Mesenchymal stem cell (in vitro differentiated cells and primary cell): Measurements from ENCODE around the gene MT2A.

Experiments used
- DNase-seq: peaks from one replicate; pipeline ENCODE4 v3.0.0-alpha.2; 2013
- H2AFZ ChIP-seq: one replicate; pipeline ENCODE4 v1.6.1; 2013; ENCODE audit warnings: low read depth, mild to moderate bottlenecking, control low read depth, inconsistent platforms, low read length, moderate library complexity
- H2AK5ac ChIP-seq: 2 replicates; pipeline ENCODE4 v1.6.1; 2013; ENCODE audit warnings: low read length, moderate library complexity, mild to moderate bottlenecking, inconsistent platforms; ENCODE audit not compliant: severe bottlenecking
- H2BK120ac ChIP-seq: one replicate; pipeline ENCODE4 v1.6.1; 2013; ENCODE audit warnings: low read depth, mild to moderate bottlenecking, inconsistent platforms, low read length, moderate library complexity
- H2BK12ac ChIP-seq, 2 experiments: one replicate each; pipeline ENCODE4 v1.6.1; 2013; ENCODE audit warnings: inconsistent platforms in 2 of 2, low read length in 2 of 2, mild to moderate bottlenecking in 2 of 2, moderate library complexity in 2 of 2, control low read depth in 1 of 2
- H2BK15ac ChIP-seq: one replicate; pipeline ENCODE4 v1.6.1; 2013; ENCODE audit warnings: mild to moderate bottlenecking, low read depth, inconsistent platforms; ENCODE audit not compliant: poor library complexity, severe bottlenecking
- H2BK5ac ChIP-seq: 2 replicates; pipeline ENCODE4 v1.6.1; 2013; ENCODE audit warnings: low read depth, mild to moderate bottlenecking, low read length, control low read depth, inconsistent platforms; ENCODE audit not compliant: poor library complexity, severe bottlenecking
- H3K14ac ChIP-seq, 2 experiments: one replicate each; pipeline ENCODE4 v1.6.1; 2013; ENCODE audit warnings: inconsistent platforms in 2 of 2, low read length in 2 of 2, control low read depth in 1 of 2, mild to moderate bottlenecking in 1 of 2, moderate library complexity in 1 of 2
- H3K18ac ChIP-seq, 2 experiments: one replicate each; pipeline ENCODE4 v1.6.1; 2013; ENCODE audit warnings: inconsistent platforms in 2 of 2, low read length in 2 of 2, control low read depth in 1 of 2, low read depth in 1 of 2, mild to moderate bottlenecking in 1 of 2
- H3K23ac ChIP-seq, 2 experiments: one replicate each; pipeline ENCODE4 v1.6.1; 2013; ENCODE audit warnings: inconsistent platforms in 2 of 2, low read length in 2 of 2, mild to moderate bottlenecking in 2 of 2, moderate library complexity in 2 of 2, control low read depth in 1 of 2
- H3K27ac ChIP-seq: 2 replicates; pipeline ENCODE4 v1.5.1; 2013; ENCODE audit warnings: mild to moderate bottlenecking, moderate library complexity, low read length, control low read depth, inconsistent platforms; ENCODE audit not compliant: poor library complexity, severe bottlenecking
- H3K27me3 ChIP-seq, 2 experiments: 2 replicates each; pipeline versions ENCODE4 v1.6.1 to v1.7.0; 2013; ENCODE audit warnings: low read length in 2 of 2, mild to moderate bottlenecking in 2 of 2, moderate library complexity in 2 of 2, control low read depth in 1 of 2, inconsistent platforms in 1 of 2; ENCODE audit not compliant: control insufficient read depth in 1 of 2, insufficient read depth in 1 of 2
- H3K36me3 ChIP-seq, 2 experiments: 2 replicates each; pipeline versions ENCODE4 v1.6.1 to v1.7.0; 2013; ENCODE audit warnings: low read length in 2 of 2, control low read depth in 1 of 2, inconsistent platforms in 1 of 2, low read depth in 1 of 2, mild to moderate bottlenecking in 1 of 2; ENCODE audit not compliant: insufficient read depth in 2 of 2, control insufficient read depth in 1 of 2
- H3K4ac ChIP-seq, 2 experiments: one replicate each; pipeline ENCODE4 v1.6.1; 2013; ENCODE audit warnings: inconsistent platforms in 2 of 2, low read length in 2 of 2, mild to moderate bottlenecking in 2 of 2, moderate library complexity in 2 of 2, control low read depth in 1 of 2, low read depth in 1 of 2
- H3K4me1 ChIP-seq: 2 replicates; pipeline ENCODE4 v1.6.1; 2013; ENCODE audit warnings: low read depth, low read length, control low read depth; ENCODE audit not compliant: control insufficient read depth, insufficient read depth
- H3K4me2 ChIP-seq: 2 replicates; pipeline ENCODE4 v1.6.1; 2013; ENCODE audit warnings: low read length, mild to moderate bottlenecking, inconsistent platforms; ENCODE audit not compliant: poor library complexity, severe bottlenecking
- H3K4me3 ChIP-seq, 2 experiments: 2 replicates each; pipeline versions ENCODE4 v1.5.1 to v1.7.0; 2013; ENCODE audit warnings: low read length in 2 of 2, mild to moderate bottlenecking in 2 of 2, control low read depth in 1 of 2, low read depth in 1 of 2; ENCODE audit not compliant: insufficient read depth in 1 of 2
- H3K79me1 ChIP-seq: replicated peaks from 2 replicates; pipeline ENCODE4 v1.6.1; 2013; ENCODE audit warnings: mild to moderate bottlenecking, control low read depth, low read length, inconsistent platforms; ENCODE audit not compliant: poor library complexity, severe bottlenecking
- H3K9ac ChIP-seq: 2 replicates; pipeline ENCODE4 v1.7.0; 2013; ENCODE audit warnings: mild to moderate bottlenecking, low read length, moderate library complexity
- H3K9me3 ChIP-seq: 2 replicates; pipeline ENCODE4 v1.7.0; 2013; ENCODE audit warnings: mild to moderate bottlenecking, low read length; ENCODE audit not compliant: control insufficient read depth
- H4K8ac ChIP-seq: one replicate; pipeline ENCODE4 v1.6.1; 2013; ENCODE audit warnings: inconsistent platforms, mild to moderate bottlenecking, low read length, moderate library complexity
- H4K91ac ChIP-seq: one replicate; pipeline ENCODE4 v1.6.1; 2013; ENCODE audit warnings: mild to moderate bottlenecking, low read length, inconsistent platforms
- WGBS: methylation state at CpG from one replicate; pipeline ENCODE4 v1.1.7; 2013; ENCODE audit warnings: mixed read lengths; 5-methylcytosine and 5-hydroxymethylcytosine counted together

Gene MT2A

GRCh38 chr16:56608876-56609462 lies 585 bp downstream of the MT2A start:
- peak; percentile 38 for DNase-seq
- peak overlapping the region in 1 of 2 experiments; percentile 45 for H2BK12ac ChIP-seq
- H3K23ac ChIP-seq: no peak overlapping the region
- H3K4me1 ChIP-seq: peaks cover 34% of the 10 kb centered on the region
- H2AK5ac ChIP-seq: no peak overlapping the region
- WGBS: 6% methylated on average over 21 of the region's 21 CpGs
- no peak overlapping the region for H2BK5ac ChIP-seq
- H3K9ac ChIP-seq: peak overlapping the region; percentile 91
- peak overlapping the region; percentile 79 for H3K4me2 ChIP-seq
- peak overlapping the region; percentile 24 to 46 for H3K4ac ChIP-seq
- peak overlapping the region; percentile 59 to 92 for H3K4me3 ChIP-seq
- peak overlapping the region; percentile 52 for H4K8ac ChIP-seq
- peaks cover 4% of the 10 kb centered on the region for H3K79me1 ChIP-seq
- no peaks in the 10 kb centered on the region for H3K36me3 ChIP-seq
- no peaks in the 10 kb centered on the region for H3K9me3 ChIP-seq
- peak overlapping the region in 1 of 2 experiments; percentile 68 for H3K14ac ChIP-seq
- H2BK120ac ChIP-seq: no peak overlapping the region
- no peak overlapping the region for H2AFZ ChIP-seq
- peak overlapping the region; percentile 81 for H4K91ac ChIP-seq
- peak overlapping the region; percentile 54 to 85 for H3K18ac ChIP-seq
- peak overlapping the region; percentile 94 for H3K27ac ChIP-seq
- peak overlapping the region; percentile 77 for H2BK15ac ChIP-seq
- H3K27me3 ChIP-seq: no peaks in the 10 kb centered on the region

DNA sequence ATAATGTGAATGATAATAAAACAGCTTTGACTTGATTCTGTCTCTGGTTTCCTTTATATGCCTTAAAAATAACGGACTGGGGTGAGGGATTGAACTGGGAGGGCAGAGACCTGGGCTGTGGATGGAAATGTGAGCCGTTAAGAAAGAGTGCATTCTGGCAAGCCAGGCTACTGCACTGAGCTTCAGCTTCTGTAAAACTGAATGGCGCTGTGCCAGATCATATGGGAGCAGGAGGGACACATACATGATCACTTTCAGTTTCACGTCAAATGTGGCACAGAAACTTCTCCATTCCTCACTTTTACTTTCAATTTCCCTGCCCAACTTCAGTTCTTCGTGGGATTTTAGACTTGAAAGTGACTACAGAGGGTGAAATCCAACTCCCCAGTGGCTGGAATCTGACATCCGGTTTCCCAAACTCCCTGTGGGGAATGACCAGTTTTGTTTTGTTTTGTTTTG lies 1.1 kb downstream of the MT2A start:
- H3K27ac ChIP-seq: peak overlapping the region; percentile 94
- H3K4me2 ChIP-seq: peak overlapping the region; percentile 79
- no peak overlapping the region for H2AFZ ChIP-seq
- H2BK120ac ChIP-seq: no peak overlapping the region
- peak overlapping the region in 1 of 2 experiments; percentile 90 for H3K4ac ChIP-seq
- no peak overlapping the region for H3K14ac ChIP-seq
- 0% methylated on average over 4 of the region's 6 CpGs for WGBS
- peak; percentile 98 for DNase-seq
- H3K23ac ChIP-seq: no peak overlapping the region
- peak overlapping the region in 1 of 2 experiments; percentile 92 for H3K4me3 ChIP-seq
- H3K79me1 ChIP-seq: peaks cover 4% of the 10 kb centered on the region
- no peaks in the 10 kb centered on the region for H3K9me3 ChIP-seq
- H3K18ac ChIP-seq: peak overlapping the region; percentile 84 to 88
- H2BK15ac ChIP-seq: no peak overlapping the region
- H3K27me3 ChIP-seq: no peaks in the 10 kb centered on the region
- H2BK5ac ChIP-seq: no peak overlapping the region
- H3K36me3 ChIP-seq: no peaks in the 10 kb centered on the region
- no peak overlapping the region for H2BK12ac ChIP-seq
- peak overlapping the region; percentile 16 for H4K8ac ChIP-seq
- H2AK5ac ChIP-seq: no peak overlapping the region
- peak overlapping the region; percentile 91 for H3K9ac ChIP-seq
- peaks cover 34% of the 10 kb centered on the region for H3K4me1 ChIP-seq
- no peak overlapping the region for H4K91ac ChIP-seq

GRCh38 chr16:56610017-56610608 lies 1.7 kb downstream of the MT2A start:
- Histone ChIP-seq H2BK15ac (no peak overlapping the region), H3K4me3 (peak overlapping the region; percentile 10 to 92), H3K4ac (peak overlapping the region; percentile 42 to 89), H2AK5ac (peak overlapping the region; percentile 29), H3K9ac (peak overlapping the region; percentile 91), H2BK12ac (peak overlapping the region; percentile 46 to 99), H3K9me3 (no peaks in the 10 kb centered on the region), H3K79me1 (no peaks in the 10 kb centered on the region), H3K36me3 (no peaks in the 10 kb centered on the region), H3K18ac (peak overlapping the region; percentile 89 to 96), H4K8ac (peak overlapping the region; percentile 86), H3K4me1 (peaks cover 36% of the 10 kb centered on the region), H3K23ac (peak overlapping the region in 1 of 2 experiments; percentile 74), H2AFZ (peak overlapping the region; percentile 6), H3K27ac (peak overlapping the region; percentile 95), H3K27me3 (no peaks in the 10 kb centered on the region), H4K91ac (peak overlapping the region; percentile 93), H2BK5ac (peak overlapping the region; percentile 20), H3K14ac (peak overlapping the region in 1 of 2 experiments; percentile 68), H3K4me2 (peak overlapping the region; percentile 67), H2BK120ac (no peak overlapping the region)
- WGBS: 15% methylated on average over 10 of the region's 10 CpGs
- peak; percentile 96 for DNase-seq

DNA sequence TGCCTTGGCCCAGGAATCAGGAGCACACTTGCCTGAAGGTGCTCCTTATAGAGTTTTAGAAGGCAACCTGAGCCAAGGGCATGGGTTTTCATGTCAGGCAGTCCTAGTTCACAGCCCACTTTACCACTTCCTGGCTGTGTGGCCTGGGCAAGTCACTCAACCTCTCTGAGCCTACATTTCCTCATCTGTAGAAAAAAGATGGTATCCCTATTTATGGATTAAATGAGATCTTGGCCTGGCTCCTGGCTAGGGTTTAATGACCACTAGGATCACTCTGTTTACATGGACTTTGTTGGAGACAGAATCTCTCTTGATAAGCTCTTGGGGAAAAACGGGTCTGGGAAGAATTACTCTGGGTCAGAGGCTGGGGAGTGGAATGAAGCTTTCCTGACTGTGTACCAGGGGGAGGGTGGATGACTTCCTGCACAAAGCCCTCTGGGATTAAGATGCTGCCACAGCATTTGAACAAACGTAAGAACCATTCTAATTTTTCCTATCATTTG lies 2.3 kb downstream of the MT2A start:
- Histone ChIP-seq H3K27me3 (no peaks in the 10 kb centered on the region), H3K27ac (peak overlapping the region; percentile 95), H2BK5ac (peak overlapping the region; percentile 1), H4K91ac (peak overlapping the region; percentile 93), H3K9me3 (no peaks in the 10 kb centered on the region), H2BK120ac (no peak overlapping the region), H3K4me1 (peaks cover 36% of the 10 kb centered on the region), H2AK5ac (peak overlapping the region; percentile 1), H3K79me1 (no peaks in the 10 kb centered on the region), H2AFZ (peak overlapping the region; percentile 6), H3K4me3 (peak overlapping the region in 1 of 2 experiments; percentile 92), H3K4me2 (peak overlapping the region; percentile 67), H3K9ac (peak overlapping the region; percentile 91), H3K4ac (peak overlapping the region; percentile 79 to 89), H2BK12ac (peak overlapping the region; percentile 6 to 99), H3K23ac (no peak overlapping the region), H3K18ac (peak overlapping the region; percentile 89 to 96), H3K14ac (no peak overlapping the region), H4K8ac (peak overlapping the region; percentile 86), H2BK15ac (no peak overlapping the region), H3K36me3 (no peaks in the 10 kb centered on the region)
- DNase-seq: peak; percentile 71
- 36% methylated on average over 2 of the region's 2 CpGs for WGBS
